Activated T-cell treated with anti-CD3 and anti-CD28 coated beads for 24 hours (primary cell): ENCODE measurements around the gene LIG1.

ENCODE experiments used
- DNase-seq: peaks from one replicate; pipeline ENCODE4 v3.0.0-alpha.2; 2020; ENCODE audit warnings: low read depth

LIG1 gene

GRCh38 chr19:48169939-48170803, at the start of gene LIG1, which contains the start of gene ZSWIM9:
TSS of gene LIG1 (minus strand) at chr19:48170344. CDS start at chr19:48165566, 4,778 bp downstream.
TSS of gene ZSWIM9 (plus strand) at chr19:48170680. CDS start at chr19:48171803, 1,123 bp downstream.
- peak; percentile 90 for DNase-seq

GRCh38 chr19:48218997-48219396, 48.9 kb upstream of the LIG1 start:
- no peak for DNase-seq

GRCh38 chr19:48216933-48217332, 46.8 kb upstream of the LIG1 start:
- no peak for DNase-seq

GRCh38 chr19:48213959-48214358, 43.8 kb upstream of the LIG1 start:
- no peak for DNase-seq

GRCh38 chr19:48210005-48210404, 39.9 kb upstream of the LIG1 start:
- no peak for DNase-seq

GRCh38 chr19:48206397-48207093, 36.4 kb upstream of the LIG1 start:
- DNase-seq, result no peak

GRCh38 chr19:48203794-48204628, 33.9 kb upstream of the LIG1 start:
- peak; percentile 92 for DNase-seq

GRCh38 chr19:48203222-48203793, 33.2 kb upstream of the LIG1 start:
- no peak for DNase-seq

- no peak for DNase-seq
Observed at GRCh38 chr19:48196933-48197665, 27.0 kb upstream of the LIG1 start.

- DNase-seq, result no peak
Observed at GRCh38 chr19:48196321-48196763, 26.2 kb upstream of the LIG1 start.

- DNase-seq, result no peak
Observed at GRCh38 chr19:48194844-48195830, 25.0 kb upstream of the LIG1 start.

GRCh38 chr19:48194041-48194843, 24.1 kb upstream of the LIG1 start:
- no peak for DNase-seq

GRCh38 chr19:48192750-48193149, 22.6 kb upstream of the LIG1 start:
- DNase-seq, result no peak

- DNase-seq, result no peak
Observed at GRCh38 chr19:48190885-48191284, 20.7 kb upstream of the LIG1 start.

- peak; percentile 26 for DNase-seq
Observed at GRCh38 chr19:48190288-48190884, 20.2 kb upstream of the LIG1 start.

- DNase-seq, result no peak
Observed at GRCh38 chr19:48186541-48186991, 16.4 kb upstream of the LIG1 start.

GRCh38 chr19:48186015-48186414, 15.9 kb upstream of the LIG1 start:
- no peak for DNase-seq

GRCh38 chr19:48183356-48183755, 13.2 kb upstream of the LIG1 start:
- DNase-seq, result no peak

GRCh38 chr19:48182434-48182833, 12.3 kb upstream of the LIG1 start:
- DNase-seq, result no peak
